ENCODE data around the gene ALAS1. TPM values are rescaled to one million over a fixed set of nuclear protein-coding genes. Genes with fewer than 3 reads are reported as not detected.

The ALAS1 gene
- total RNA-seq, 2 experiments from 2014 or later: 57.7 to 60.8 TPM

DNA sequence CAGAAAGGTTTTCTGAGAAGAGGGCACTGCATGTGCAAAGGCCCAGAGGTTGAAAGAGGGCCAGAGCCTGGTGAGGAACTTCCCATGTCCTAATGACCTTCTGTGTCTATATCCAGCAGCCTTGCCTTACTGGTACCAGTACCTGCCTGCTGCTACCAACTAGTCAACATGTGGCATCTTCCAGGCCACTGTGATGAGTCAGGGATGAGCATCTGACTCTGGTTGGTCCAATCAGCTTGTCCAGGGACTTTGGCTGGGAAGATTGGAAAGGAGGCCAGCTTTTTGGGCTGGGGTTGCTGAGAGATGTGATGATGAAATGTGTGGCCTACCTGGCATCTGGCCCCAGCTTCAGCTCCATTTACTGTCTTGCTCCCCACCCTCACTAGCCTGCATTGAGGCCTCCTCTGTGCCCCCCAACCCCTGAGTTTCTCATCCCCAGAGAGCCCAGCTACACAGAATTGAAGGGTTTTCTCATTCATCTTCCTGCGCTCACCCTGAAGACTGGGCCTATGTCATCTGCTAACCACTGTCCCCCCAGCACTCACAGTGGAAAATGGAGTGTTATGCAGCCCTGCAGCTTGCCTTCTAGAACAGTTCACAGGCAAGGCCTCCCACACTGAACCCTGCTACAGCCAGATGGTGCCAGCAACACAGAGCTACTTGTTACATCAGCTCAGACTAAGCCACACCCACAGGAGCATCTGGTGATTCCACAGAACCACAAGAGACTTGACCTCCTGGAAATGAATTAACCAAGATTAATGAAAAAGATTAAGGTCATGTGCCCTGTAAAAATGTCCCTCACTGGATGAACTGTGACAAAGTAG is 42.3 kb downstream of the ALAS1 start:
- CTCF ChIA-PET: interaction anchor here (0.7 to 13.1 kb wide), 14 partner anchors 8 to 172 kb away, joined by 3 to 143 read pairs (median 9); partner anchors contain the start of genes GLYCTK and WDR82
- Mint-ChIP-seq H3K4me1 (ENCODE audit: low read depth) (peaks cover 75% of the 10 kb centered on the region), H3K4me3 (peak overlapping the region; percentile 96), H3K27ac (peak overlapping the region; percentile 96), H3K27me3 (ENCODE audit: low read depth) (no peaks in the 10 kb centered on the region), H3K9me3 (ENCODE audit: insufficient read depth) (no peaks in the 10 kb centered on the region), H3K36me3 (ENCODE audit: low read depth) (peaks cover 54% of the 10 kb centered on the region)
- POLR2A ChIA-PET: interaction anchor here (1.1 to 20.7 kb wide), 5 partner anchors 8 to 43 kb away, joined by 6 to 400 read pairs (median 32); partner anchors contain the start of genes GLYCTK and WDR82
- ATAC-seq (peak; percentile 34), DNase-seq (peak; percentile 80)

DNA sequence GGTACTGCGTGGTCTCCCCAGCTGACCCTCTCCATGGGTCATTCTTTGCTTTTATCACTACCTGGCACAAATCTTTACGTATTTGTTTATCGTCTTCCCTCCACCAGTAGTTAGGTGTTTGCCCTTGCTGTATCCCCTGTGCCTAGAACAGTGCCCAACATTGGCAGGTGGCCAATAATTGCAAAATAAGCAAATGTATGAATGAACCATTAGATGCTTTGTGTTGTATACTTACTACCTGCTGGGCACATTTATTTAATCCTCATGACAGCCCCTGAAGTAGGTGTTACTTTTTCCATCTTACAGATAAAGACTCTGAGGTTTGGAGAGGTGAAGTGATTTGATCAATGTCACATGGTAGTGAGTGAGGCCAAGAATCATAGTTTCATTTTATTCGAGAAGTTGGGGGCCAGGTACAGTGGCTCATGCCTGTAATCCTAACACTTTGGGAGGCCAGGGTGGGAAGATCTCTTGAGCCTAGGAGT is 43.0 kb downstream of the ALAS1 start:
- Mint-ChIP-seq H3K27ac (peak overlapping the region; percentile 96), H3K27me3 (ENCODE audit: low read depth) (no peaks in the 10 kb centered on the region), H3K4me3 (peak overlapping the region; percentile 96), H3K4me1 (ENCODE audit: low read depth) (peaks cover 70% of the 10 kb centered on the region), H3K9me3 (ENCODE audit: insufficient read depth) (no peaks in the 10 kb centered on the region), H3K36me3 (ENCODE audit: low read depth) (peaks cover 48% of the 10 kb centered on the region)
- ATAC-seq: no peak
- ChIA-PET CTCF (interaction anchor here (0.7 to 13.1 kb wide), 16 partner anchors 8 to 172 kb away, joined by 3 to 143 read pairs (median 6); partner anchors contain the start of genes GLYCTK and WDR82), POLR2A (interaction anchor here (1.1 to 20.7 kb wide), 5 partner anchors 8 to 42 kb away, joined by 6 to 400 read pairs (median 32); partner anchors contain the start of genes GLYCTK and WDR82)
- DNase-seq: no peak

- Mint-ChIP-seq H3K4me3 (no peak overlapping the region), H3K4me1 (ENCODE audit: low read depth) (peaks cover 66% of the 10 kb centered on the region), H3K27me3 (ENCODE audit: low read depth) (no peaks in the 10 kb centered on the region), H3K9me3 (ENCODE audit: insufficient read depth) (no peaks in the 10 kb centered on the region), H3K27ac (peak overlapping the region; percentile 27), H3K36me3 (ENCODE audit: low read depth) (peaks cover 51% of the 10 kb centered on the region)
- ChIA-PET CTCF (interaction anchor here (1.2 to 13.1 kb wide), 8 partner anchors 10 to 97 kb away, joined by 3 to 143 read pairs (median 9); partner anchors contain the start of gene WDR82), POLR2A (interaction anchor here (0.7 to 20.7 kb wide), 3 partner anchors 11 to 41 kb away, joined by 3 to 400 read pairs (median 18); partner anchors contain the start of genes GLYCTK and WDR82)
- DNase-seq (no peak), ATAC-seq (no peak)
These were observed 44.1 kb downstream of the ALAS1 start for GRCh38 chr3:52242039-52242438.

GRCh38 chr3:52243791-52244628 is 46.0 kb downstream of the ALAS1 start:
- Mint-ChIP-seq H3K27ac (peak overlapping the region; percentile 87), H3K36me3 (ENCODE audit: low read depth) (peaks cover 63% of the 10 kb centered on the region), H3K9me3 (ENCODE audit: insufficient read depth) (no peaks in the 10 kb centered on the region), H3K4me3 (peak overlapping the region; percentile 92), H3K4me1 (ENCODE audit: low read depth) (peaks cover 74% of the 10 kb centered on the region), H3K27me3 (ENCODE audit: low read depth) (no peaks in the 10 kb centered on the region)
- DNase-seq: no peak
- ChIA-PET POLR2A (interaction anchor here (0.8 to 20.7 kb wide), 3 partner anchors 9 to 39 kb away, joined by 3 to 400 read pairs (median 18); partner anchors contain the start of genes GLYCTK and WDR82), CTCF (interaction anchor here (0.7 to 13.1 kb wide), 10 partner anchors 9 to 95 kb away, joined by 3 to 143 read pairs (median 5); partner anchors contain the start of gene WDR82)
- no peak for ATAC-seq

DNA sequence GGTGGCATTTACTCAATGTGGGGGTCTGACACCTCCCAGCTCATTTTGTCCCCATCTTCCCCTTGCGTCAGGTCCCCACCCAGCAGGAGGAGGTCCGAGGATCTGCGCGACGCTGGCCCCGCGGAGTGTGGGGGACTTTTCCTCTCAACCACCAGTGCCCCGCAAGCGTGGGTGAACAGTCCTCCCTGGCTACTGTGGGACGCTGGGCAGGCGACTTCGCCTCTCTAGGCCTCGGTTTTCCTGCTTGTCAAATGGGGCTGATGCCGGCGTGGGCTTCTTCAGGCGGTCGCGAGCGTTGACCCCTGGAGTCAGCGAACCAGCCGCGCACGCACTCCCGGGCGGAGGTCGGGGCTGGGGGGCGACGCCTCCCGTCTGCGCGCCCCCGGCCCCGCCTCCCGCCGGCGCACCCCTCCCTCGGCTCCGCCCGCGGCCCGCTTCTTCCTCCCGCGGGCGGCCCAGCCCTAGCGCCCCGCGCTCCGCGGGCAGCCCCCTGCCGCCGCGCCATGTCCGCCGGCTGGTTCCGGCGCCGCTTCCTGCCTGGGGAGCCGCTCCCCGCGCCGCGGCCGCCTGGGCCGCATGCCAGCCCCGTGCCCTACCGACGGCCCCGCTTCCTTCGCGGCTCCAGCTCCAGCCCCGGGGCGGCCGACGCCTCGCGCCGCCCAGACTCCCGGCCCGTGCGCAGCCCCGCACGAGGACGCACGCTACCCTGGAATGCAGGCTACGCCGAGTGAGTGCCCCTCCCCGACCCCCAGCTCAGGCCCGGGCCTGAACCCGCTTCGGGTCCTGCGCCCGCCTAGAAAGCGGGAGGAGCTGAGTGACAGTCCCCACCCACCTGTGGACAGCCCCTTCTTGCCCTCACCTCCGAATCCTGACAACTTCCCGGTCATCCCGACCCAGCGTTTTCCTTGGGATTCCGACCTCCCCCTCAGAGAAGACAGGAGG is 47.6 kb downstream of the ALAS1 start, which contains the start of gene PPM1M:
Gene PPM1M (plus strand): TSS at position 438 of the 942 bp plus-strand sequence. CDS start 66 bp downstream, at position 504.
- CTCF ChIA-PET: interaction anchor here (1.1 to 13.1 kb wide), 9 partner anchors 8 to 93 kb away, joined by 3 to 143 read pairs (median 11); partner anchors contain the start of gene WDR82
- POLR2A ChIA-PET: interaction anchor here (1.1 to 20.7 kb wide), 6 partner anchors 7 to 37 kb away, joined by 3 to 400 read pairs (median 5); partner anchors contain the start of genes GLYCTK and WDR82
- ATAC-seq (peak; percentile 63), DNase-seq (peak; percentile 68)
- Mint-ChIP-seq H3K27ac (peak within 1 kb of the TSS; percentile 87), H3K4me3 (peak within 1 kb of the TSS; percentile 92), H3K36me3 (ENCODE audit: low read depth) (peaks cover 65% of the 10 kb centered on the region), H3K9me3 (ENCODE audit: insufficient read depth) (no peaks in the 10 kb centered on the region), H3K4me1 (ENCODE audit: low read depth) (peaks cover 83% of the 10 kb centered on the region), H3K27me3 (ENCODE audit: low read depth) (no peaks in the 10 kb centered on the region)

DNA sequence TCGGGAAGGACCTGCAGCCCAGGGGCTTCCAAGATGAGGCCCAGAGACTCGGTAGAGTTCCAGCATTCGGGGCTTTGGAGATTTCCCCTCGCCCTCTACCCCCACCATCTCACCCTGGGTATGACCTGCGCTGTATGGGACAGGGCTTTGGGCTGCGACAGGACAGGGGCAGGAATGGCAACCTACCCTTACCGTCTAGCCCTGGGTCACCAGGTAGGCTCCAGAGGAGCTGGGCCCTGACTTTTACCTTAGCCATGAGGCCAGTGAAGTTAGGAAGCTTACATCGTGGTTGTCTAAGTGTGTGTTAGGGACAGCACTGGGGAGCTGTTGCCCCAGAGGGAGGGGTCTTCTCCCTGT is 48.3 kb downstream of the ALAS1 start:
- ATAC-seq (peak; percentile 32), DNase-seq (no peak)
- peak overlapping the region; percentile 82 for H3K27ac Mint-ChIP-seq
- no peaks in the 10 kb centered on the region for H3K9me3 Mint-ChIP-seq (ENCODE audit: insufficient read depth)
- POLR2A ChIA-PET: interaction anchor here (1.1 to 20.7 kb wide), 5 partner anchors 15 to 37 kb away, joined by 3 to 400 read pairs (median 4); partner anchors contain the start of genes GLYCTK and WDR82
- H3K4me1 Mint-ChIP-seq (ENCODE audit: low read depth): peaks cover 81% of the 10 kb centered on the region
- CTCF ChIA-PET: interaction anchor here (1.1 to 13.1 kb wide), 7 partner anchors 11 to 93 kb away, joined by 3 to 143 read pairs (median 11); partner anchors contain the start of gene WDR82
- peaks cover 63% of the 10 kb centered on the region for H3K36me3 Mint-ChIP-seq (ENCODE audit: low read depth)
- H3K4me3 Mint-ChIP-seq: peak overlapping the region; percentile 92
- no peaks in the 10 kb centered on the region for H3K27me3 Mint-ChIP-seq (ENCODE audit: low read depth)

GRCh38 chr3:52246728-52247408 is 48.9 kb downstream of the ALAS1 start:
- H3K36me3 Mint-ChIP-seq (ENCODE audit: low read depth): peaks cover 66% of the 10 kb centered on the region
- peaks cover 81% of the 10 kb centered on the region for H3K4me1 Mint-ChIP-seq (ENCODE audit: low read depth)
- peak overlapping the region; percentile 82 for H3K27ac Mint-ChIP-seq
- ChIA-PET POLR2A (interaction anchor here (1.1 to 20.7 kb wide), 5 partner anchors 16 to 36 kb away, joined by 3 to 400 read pairs (median 4); partner anchors contain the start of genes GLYCTK and WDR82), CTCF (interaction anchor here (1.1 to 13.1 kb wide), 7 partner anchors 10 to 92 kb away, joined by 3 to 143 read pairs (median 11); partner anchors contain the start of gene WDR82)
- ATAC-seq (peak; percentile 18), DNase-seq (no peak)
- H3K9me3 Mint-ChIP-seq (ENCODE audit: insufficient read depth): no peaks in the 10 kb centered on the region
- peak overlapping the region; percentile 92 for H3K4me3 Mint-ChIP-seq
- H3K27me3 Mint-ChIP-seq (ENCODE audit: low read depth): no peaks in the 10 kb centered on the region

DNA sequence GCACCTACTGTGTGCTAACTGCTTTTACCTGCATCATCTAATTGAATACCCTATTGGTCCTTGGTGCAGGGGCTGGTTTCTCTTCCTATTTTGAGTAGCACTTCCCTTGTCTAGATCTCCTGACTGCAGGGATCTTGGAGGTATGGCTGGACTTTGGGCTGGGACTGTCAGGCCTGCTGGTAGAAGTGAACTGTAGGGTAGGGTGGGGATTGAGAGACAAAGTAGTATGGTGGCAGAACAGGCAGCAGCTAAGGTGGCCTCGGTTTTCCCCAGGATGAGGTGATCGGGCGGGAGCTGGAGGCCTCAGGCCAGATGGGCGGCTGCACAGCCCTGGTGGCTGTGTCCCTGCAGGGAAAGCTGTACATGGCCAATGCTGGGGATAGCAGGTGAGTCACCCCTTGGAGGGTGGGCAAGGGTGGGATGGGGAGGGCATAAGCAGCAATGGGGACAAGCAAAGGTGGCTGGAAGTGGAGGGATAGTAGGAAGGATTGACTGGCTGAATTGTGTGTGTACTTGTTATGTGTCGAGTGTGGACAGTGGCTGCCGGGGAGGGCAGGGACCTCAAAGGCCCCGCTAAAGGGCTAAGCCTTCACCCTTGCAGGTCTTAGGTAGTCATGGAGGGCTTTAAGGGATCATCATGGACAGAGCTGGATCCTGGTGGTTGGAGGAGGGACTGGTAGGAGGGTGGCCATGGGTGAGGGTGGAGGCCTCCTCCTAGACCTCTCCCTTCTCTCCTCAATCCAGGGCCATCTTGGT is 49.6 kb downstream of the ALAS1 start:
- no peak for ATAC-seq
- H3K4me3 Mint-ChIP-seq: peak overlapping the region; percentile 92
- no peak for DNase-seq
- ChIA-PET CTCF (interaction anchor here (0.7 to 8.4 kb wide), 4 partner anchors 11 to 92 kb away, joined by 4 to 66 read pairs (median 28); partner anchors contain the start of gene WDR82), POLR2A (interaction anchor here (0.9 to 20.7 kb wide), 9 partner anchors 7 to 306 kb away, joined by 3 to 400 read pairs (median 6); partner anchors contain the start of genes GLYCTK, RRP9, TWF2 and WDR82)
- H3K27me3 Mint-ChIP-seq (ENCODE audit: low read depth): no peaks in the 10 kb centered on the region
- H3K27ac Mint-ChIP-seq: peak overlapping the region; percentile 82
- no peaks in the 10 kb centered on the region for H3K9me3 Mint-ChIP-seq (ENCODE audit: insufficient read depth)
- peaks cover 68% of the 10 kb centered on the region for H3K36me3 Mint-ChIP-seq (ENCODE audit: low read depth)
- H3K4me1 Mint-ChIP-seq (ENCODE audit: low read depth): peaks cover 83% of the 10 kb centered on the region

DNA sequence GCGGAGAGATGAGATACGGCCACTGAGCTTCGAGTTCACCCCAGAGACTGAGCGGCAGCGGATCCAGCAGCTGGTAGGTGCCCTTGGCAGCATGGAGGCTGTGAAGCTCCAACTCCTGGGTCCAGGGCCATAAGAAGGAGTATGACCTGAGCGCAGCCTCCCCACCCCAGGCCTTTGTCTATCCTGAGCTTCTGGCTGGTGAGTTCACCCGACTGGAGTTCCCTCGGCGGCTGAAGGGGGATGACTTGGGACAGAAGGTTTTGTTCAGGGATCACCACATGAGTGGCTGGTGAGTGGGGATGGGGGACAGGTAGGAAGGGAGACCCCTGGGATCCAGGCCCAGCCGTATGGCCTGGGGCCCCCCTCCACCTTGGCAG is 50.2 kb downstream of the ALAS1 start:
- H3K4me1 Mint-ChIP-seq (ENCODE audit: low read depth): peaks cover 85% of the 10 kb centered on the region
- ATAC-seq (no peak), DNase-seq (no peak)
- H3K9me3 Mint-ChIP-seq (ENCODE audit: insufficient read depth): no peaks in the 10 kb centered on the region
- peak overlapping the region; percentile 82 for H3K27ac Mint-ChIP-seq
- peaks cover 70% of the 10 kb centered on the region for H3K36me3 Mint-ChIP-seq (ENCODE audit: low read depth)
- CTCF ChIA-PET: interaction anchor here (0.7 to 8.4 kb wide), 5 partner anchors 8 to 91 kb away, joined by 3 to 66 read pairs (median 5); partner anchors contain the start of gene WDR82
- no peaks in the 10 kb centered on the region for H3K27me3 Mint-ChIP-seq (ENCODE audit: low read depth)
- H3K4me3 Mint-ChIP-seq: peak overlapping the region; percentile 92
- POLR2A ChIA-PET: interaction anchor here (0.9 to 20.7 kb wide), 9 partner anchors 8 to 307 kb away, joined by 3 to 400 read pairs (median 6); partner anchors contain the start of genes GLYCTK, RRP9, TWF2 and WDR82
